ENCODE data around the gene BRINP3. TPM values are rescaled to one million over a fixed set of nuclear protein-coding genes. Genes with fewer than 3 reads are reported as not detected.
A peak's percentile ranks its signal among the peaks of the same experiment; 100 is the strongest.

BRINP3 gene
- total RNA-seq, 4 donors from 2014 or later: 5.0 to 30.3 (median 14.1) TPM

DNA sequence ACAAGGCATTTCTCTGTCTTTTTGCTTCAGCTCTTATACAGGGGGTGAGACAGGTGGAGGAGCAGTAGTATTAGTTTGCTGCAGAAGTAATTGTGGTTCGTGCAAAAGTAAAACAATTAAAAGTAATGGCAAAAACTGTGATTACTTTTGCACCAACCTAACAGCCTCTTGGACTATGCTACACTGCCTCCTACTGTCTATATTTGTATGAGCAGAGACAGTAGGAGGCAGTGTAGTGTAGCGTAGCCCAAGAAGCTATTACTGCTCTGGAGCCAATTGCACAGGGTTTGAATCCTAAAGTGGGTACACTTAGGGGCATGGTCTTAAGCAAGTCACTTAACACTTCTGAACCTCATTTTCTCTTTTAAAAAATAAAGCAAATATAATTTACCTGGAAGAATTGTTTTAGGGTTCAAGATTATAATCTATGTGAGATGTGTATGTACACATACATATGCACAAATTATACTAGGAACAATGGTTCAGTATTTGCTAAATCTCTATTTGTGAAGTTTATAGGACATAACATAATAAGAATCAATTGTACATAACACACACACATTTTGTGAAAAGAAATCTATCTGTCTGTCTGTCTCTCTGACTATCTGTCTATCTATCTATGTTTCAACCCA lies 103.8 kb downstream of the BRINP3 start:
- Histone ChIP-seq H3K27ac (no peak overlapping the region), H3K36me3 (no peaks in the 10 kb centered on the region), H3K27me3 (no peaks in the 10 kb centered on the region), H3K9me3 (no peaks in the 10 kb centered on the region), H3K4me1 (no peaks in the 10 kb centered on the region), H3K4me3 (no peak overlapping the region)
- DNase-seq: no peak
- intact Hi-C loops (cut with DNase I; ENCODE audit: low total_unique reads) (no loop called here), in situ Hi-C loops (cut with MboI; ENCODE audit: low pct_ligation_motif_present in 1 of 4, low pct_unique_long_range_greater_than_20kb in 1 of 4, low sequenced_read_pairs in 3 of 4) (no loop called here)
- WGBS, 2 donors (ENCODE audit: low coverage in 1 of 2): 19 to 32% methylated on average over 2 of the region's 2 CpGs
- TF ChIP-seq, protein P1, sequence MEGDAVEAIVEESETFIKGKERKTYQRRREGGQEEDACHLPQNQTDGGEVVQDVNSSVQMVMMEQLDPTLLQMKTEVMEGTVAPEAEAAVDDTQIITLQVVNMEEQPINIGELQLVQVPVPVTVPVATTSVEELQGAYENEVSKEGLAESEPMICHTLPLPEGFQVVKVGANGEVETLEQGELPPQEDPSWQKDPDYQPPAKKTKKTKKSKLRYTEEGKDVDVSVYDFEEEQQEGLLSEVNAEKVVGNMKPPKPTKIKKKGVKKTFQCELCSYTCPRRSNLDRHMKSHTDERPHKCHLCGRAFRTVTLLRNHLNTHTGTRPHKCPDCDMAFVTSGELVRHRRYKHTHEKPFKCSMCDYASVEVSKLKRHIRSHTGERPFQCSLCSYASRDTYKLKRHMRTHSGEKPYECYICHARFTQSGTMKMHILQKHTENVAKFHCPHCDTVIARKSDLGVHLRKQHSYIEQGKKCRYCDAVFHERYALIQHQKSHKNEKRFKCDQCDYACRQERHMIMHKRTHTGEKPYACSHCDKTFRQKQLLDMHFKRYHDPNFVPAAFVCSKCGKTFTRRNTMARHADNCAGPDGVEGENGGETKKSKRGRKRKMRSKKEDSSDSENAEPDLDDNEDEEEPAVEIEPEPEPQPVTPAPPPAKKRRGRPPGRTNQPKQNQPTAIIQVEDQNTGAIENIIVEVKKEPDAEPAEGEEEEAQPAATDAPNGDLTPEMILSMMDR (IDR thresholded peaks at IDR 0.05): peak; percentile 13 to 45 (median 36)
- no peak for TF ChIP-seq POLR2A (IDR thresholded peaks at IDR 0.05)

DNA sequence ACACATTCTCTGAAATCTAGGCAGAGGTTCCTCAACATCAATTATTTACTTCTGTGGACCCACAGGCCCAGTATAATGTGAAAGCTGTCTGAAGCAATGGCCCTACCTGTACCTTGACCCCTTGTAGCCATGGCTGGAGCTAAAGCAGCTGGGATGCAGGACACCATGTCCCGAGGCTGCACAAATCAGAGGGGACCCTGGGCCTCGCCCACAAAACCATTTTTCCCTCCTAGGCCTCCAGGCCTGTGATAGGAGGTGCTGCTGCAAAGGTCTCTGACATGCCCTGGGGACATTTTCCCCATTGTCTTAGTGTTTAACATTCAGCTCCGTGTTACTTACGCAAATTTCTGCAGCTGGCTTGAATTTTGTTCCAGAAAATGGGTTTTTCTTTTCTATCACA lies 110.5 kb downstream of the BRINP3 start:
- in situ Hi-C loops (cut with MboI; ENCODE audit: low pct_ligation_motif_present in 1 of 4, low pct_unique_long_range_greater_than_20kb in 1 of 4, low sequenced_read_pairs in 3 of 4): no loop called here
- intact Hi-C loops (cut with DNase I; ENCODE audit: low total_unique reads): no loop called here
- H3K4me1 ChIP-seq: no peaks in the 10 kb centered on the region
- 93% methylated on average over 3 to 4 of the region's 4 CpGs for WGBS, 2 donors (ENCODE audit: low coverage in 1 of 2)
- H3K4me3 ChIP-seq: no peak overlapping the region
- TF ChIP-seq, protein P1 (IDR thresholded peaks at IDR 0.05): no peak
- no peak for TF ChIP-seq POLR2AphosphoS5 (IDR thresholded peaks at IDR 0.05)
- no peak for TF ChIP-seq POLR2A (IDR thresholded peaks at IDR 0.05)
- TF ChIP-seq EP300 (IDR thresholded peaks at IDR 0.05; ENCODE audit: low read depth): no peak
- H3K9me3 ChIP-seq: no peaks in the 10 kb centered on the region
- no peaks in the 10 kb centered on the region for H3K36me3 ChIP-seq
- H3K27me3 ChIP-seq: no peaks in the 10 kb centered on the region
- DNase-seq: no peak
- H3K27ac ChIP-seq: no peak overlapping the region

DNA sequence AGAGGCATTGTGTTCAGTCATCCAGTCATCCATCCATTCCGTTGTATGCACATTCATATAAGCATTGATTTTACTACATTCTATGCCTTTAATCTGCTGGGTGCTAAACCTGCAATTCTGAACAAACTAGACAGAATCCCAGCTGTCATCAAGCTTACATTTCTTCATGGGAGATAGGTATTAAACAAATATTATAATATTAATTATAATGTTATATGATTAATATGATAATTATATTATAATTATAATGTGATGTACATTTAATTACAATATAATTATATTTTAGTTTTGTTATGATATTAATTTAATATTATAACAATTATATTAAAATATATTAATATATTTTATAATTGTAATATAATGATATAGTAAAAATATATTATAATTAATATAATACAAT lies 112.4 kb downstream of the BRINP3 start:
- Histone ChIP-seq H3K36me3 (no peaks in the 10 kb centered on the region), H3K9me3 (no peaks in the 10 kb centered on the region), H3K4me3 (no peak overlapping the region), H3K27ac (no peak overlapping the region), H3K4me1 (no peaks in the 10 kb centered on the region), H3K27me3 (no peaks in the 10 kb centered on the region)
- DNase-seq: no peak
- TF ChIP-seq EP300 (IDR thresholded peaks at IDR 0.05; ENCODE audit: low read depth) (no peak), POLR2A (IDR thresholded peaks at IDR 0.05) (no peak), POLR2AphosphoS5 (IDR thresholded peaks at IDR 0.05) (no peak)
- TF ChIP-seq, protein P1 (IDR thresholded peaks at IDR 0.05): no peak
- in situ Hi-C loops (cut with MboI; ENCODE audit: low pct_ligation_motif_present in 1 of 4, low pct_unique_long_range_greater_than_20kb in 1 of 4, low sequenced_read_pairs in 3 of 4) (no loop called here), intact Hi-C loops (cut with DNase I; ENCODE audit: low total_unique reads) (no loop called here)
- 82 to 86% methylated on average over 1 of the region's 1 CpG for WGBS, 2 donors (ENCODE audit: low coverage in 1 of 2)

DNA sequence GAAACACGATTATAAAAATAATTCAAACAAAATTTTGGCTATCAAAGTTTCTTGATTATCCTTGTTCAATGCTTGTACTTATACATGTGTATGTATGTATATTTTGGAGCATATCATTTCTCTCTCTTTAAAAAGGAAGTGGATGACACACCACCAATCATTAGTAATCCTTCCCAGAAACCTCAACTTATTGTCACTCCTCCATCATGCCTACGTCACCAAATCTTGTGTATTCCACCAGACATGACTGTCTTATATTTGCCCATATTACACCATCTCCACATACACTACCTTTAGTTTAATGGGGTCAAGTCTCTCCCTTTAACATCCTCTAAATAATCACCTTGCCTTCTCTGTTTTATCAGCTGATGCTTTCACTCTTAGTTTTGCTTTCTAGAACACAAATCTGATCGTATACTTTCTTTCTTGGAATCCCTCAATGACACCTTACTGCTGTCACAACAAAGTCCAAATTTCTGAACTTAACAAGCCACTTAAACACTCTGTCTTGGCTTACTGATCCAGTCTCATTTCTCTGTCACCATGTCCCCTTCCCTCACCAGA lies 124.0 kb downstream of the BRINP3 start:
- Histone ChIP-seq H3K27ac (no peak overlapping the region), H3K4me3 (no peak overlapping the region), H3K4me1 (no peaks in the 10 kb centered on the region), H3K27me3 (no peaks in the 10 kb centered on the region), H3K36me3 (no peaks in the 10 kb centered on the region), H3K9me3 (no peaks in the 10 kb centered on the region)
- TF ChIP-seq POLR2A (IDR thresholded peaks at IDR 0.05) (no peak), POLR2AphosphoS5 (IDR thresholded peaks at IDR 0.05) (no peak), EP300 (IDR thresholded peaks at IDR 0.05; ENCODE audit: low read depth) (no peak)
- TF ChIP-seq, protein P1 (IDR thresholded peaks at IDR 0.05): no peak
- no peak for DNase-seq
- WGBS, 2 donors (ENCODE audit: low coverage in 1 of 2): 76 to 79% methylated on average over 3 of the region's 3 CpGs
- in situ Hi-C loops (cut with MboI; ENCODE audit: low pct_ligation_motif_present in 1 of 4, low pct_unique_long_range_greater_than_20kb in 1 of 4, low sequenced_read_pairs in 3 of 4): no loop called here
- intact Hi-C loops (cut with DNase I; ENCODE audit: low total_unique reads): no loop called here

Data from transverse colon (tissue), 4 donors.